ENCODE data around the gene GUSB. TPM values are rescaled to one million over a fixed set of nuclear protein-coding genes. Genes with fewer than 3 reads are reported as not detected.

Gene GUSB
- total and polyA plus RNA-seq, 2 donors (not counting 3 experiments of a cell fraction or from before 2014, with no cell fraction given), result 55.7 to 107 TPM

DNA sequence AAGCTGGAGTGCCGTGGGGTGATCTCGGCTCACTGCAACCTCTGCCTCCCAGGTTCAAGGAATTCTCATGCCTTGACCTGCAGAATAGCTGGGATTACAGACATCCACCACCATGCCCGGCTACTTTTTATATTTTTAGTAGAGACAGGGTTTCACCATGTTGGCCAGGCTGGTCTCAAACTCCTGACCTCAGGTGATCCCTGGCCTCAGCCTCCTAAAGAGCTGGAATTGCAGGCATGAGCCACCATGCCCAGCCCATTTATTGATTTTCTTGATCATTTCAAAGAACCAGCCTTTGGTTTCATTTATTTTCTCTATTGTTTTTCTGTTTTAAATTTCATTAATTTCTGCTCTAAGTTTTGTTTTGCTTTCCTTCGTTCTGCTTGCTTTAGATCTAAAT is 50.3 kb downstream of the GUSB start:
- Histone ChIP-seq H3K9me3 (replicated peaks; ENCODE audit: control insufficient read depth, insufficient read depth, low read length) (no peaks in the 10 kb centered on the region), H3K79me2 (ENCODE audit: control insufficient read depth, insufficient read depth, low read length) (peaks cover 54% of the 10 kb centered on the region), H3K4me1 (ENCODE audit: control insufficient read depth, extremely low read depth, insufficient read depth, low read length) (no peaks in the 10 kb centered on the region), H3K4me3 (replicated peaks in 1 of 3; ENCODE audit: insufficient read depth in 1 of 3, low read depth in 1 of 3, low read length in 3 of 3) (no peak overlapping the region), H3K27me3 (ENCODE audit: control insufficient read depth in 2 of 2, insufficient read depth in 2 of 2, low read length in 2 of 2) (no peaks in the 10 kb centered on the region), H3K9me1 (replicated peaks; ENCODE audit: control insufficient read depth, extremely low read depth, insufficient read depth, low read length) (no peaks in the 10 kb centered on the region), H4K20me1 (replicated peaks; ENCODE audit: control insufficient read depth, extremely low read depth, insufficient read depth, low read length) (peaks cover 2% of the 10 kb centered on the region), H3K9ac (replicated peaks; ENCODE audit: extremely low read depth, insufficient read depth, low read length) (no peak overlapping the region), H3K27ac (ENCODE audit: insufficient read depth, low read depth, low read length) (no peak overlapping the region), H3K36me3 (ENCODE audit: control insufficient read depth in 2 of 2, extremely low read depth in 1 of 2, insufficient read depth in 2 of 2, low read length in 2 of 2) (no peaks in the 10 kb centered on the region), H3K4me2 (ENCODE audit: insufficient read depth, low read length) (no peak overlapping the region), H2AFZ (ENCODE audit: low read depth, low read length) (no peak overlapping the region)
- no peak for FAIRE-seq
- CTCF ChIA-PET, result no interaction called here
- dilution Hi-C loops (cut with MboI; ENCODE audit: extremely low pct_ligation_motif_present, low sequenced_read_pairs) (no loop called here), intact Hi-C loops (cut with micrococcal nuclease) (loop anchor here (10.0 kb wide), 1 partner anchor 57 kb away; the partner anchor contains the start of gene VKORC1L1)
- TF ChIP-seq GATA2 (IDR thresholded peaks at IDR 0.05; ENCODE audit: insufficient read depth, insufficient read length, low read depth, low read length), result no peak
- TF ChIP-seq, protein P1, sequence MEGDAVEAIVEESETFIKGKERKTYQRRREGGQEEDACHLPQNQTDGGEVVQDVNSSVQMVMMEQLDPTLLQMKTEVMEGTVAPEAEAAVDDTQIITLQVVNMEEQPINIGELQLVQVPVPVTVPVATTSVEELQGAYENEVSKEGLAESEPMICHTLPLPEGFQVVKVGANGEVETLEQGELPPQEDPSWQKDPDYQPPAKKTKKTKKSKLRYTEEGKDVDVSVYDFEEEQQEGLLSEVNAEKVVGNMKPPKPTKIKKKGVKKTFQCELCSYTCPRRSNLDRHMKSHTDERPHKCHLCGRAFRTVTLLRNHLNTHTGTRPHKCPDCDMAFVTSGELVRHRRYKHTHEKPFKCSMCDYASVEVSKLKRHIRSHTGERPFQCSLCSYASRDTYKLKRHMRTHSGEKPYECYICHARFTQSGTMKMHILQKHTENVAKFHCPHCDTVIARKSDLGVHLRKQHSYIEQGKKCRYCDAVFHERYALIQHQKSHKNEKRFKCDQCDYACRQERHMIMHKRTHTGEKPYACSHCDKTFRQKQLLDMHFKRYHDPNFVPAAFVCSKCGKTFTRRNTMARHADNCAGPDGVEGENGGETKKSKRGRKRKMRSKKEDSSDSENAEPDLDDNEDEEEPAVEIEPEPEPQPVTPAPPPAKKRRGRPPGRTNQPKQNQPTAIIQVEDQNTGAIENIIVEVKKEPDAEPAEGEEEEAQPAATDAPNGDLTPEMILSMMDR (IDR thresholded peaks at IDR 0.05; ENCODE audit: extremely low read depth in 1 of 2, insufficient read depth in 1 of 2, low read depth in 1 of 2, low read length in 2 of 2), result no peak
- TF ChIP-seq EZH2 (IDR thresholded peaks at IDR 0.05; ENCODE audit: borderline replicate concordance, low read depth, low read length, severe bottlenecking), result no peak
- no peak for TF ChIP-seq POLR2A (IDR thresholded peaks at IDR 0.05; ENCODE audit: low read depth, low read length)
- DNase-seq (ENCODE audit: low read depth, low spot score), result no peak
- BruUV-seq (replicated peaks), result no TSS peak
- POLR2A ChIA-PET, result no interaction called here
